ENCODE results near the gene GOLGA8N.
A peak's percentile ranks its signal among the peaks of the same experiment; 100 is the strongest.
"Not testable (repeated sequence)": the region's sequence is repeated elsewhere in the genome, so short reads cannot be mapped to it uniquely, and the experiment has no call there.

GOLGA8N gene

DNA sequence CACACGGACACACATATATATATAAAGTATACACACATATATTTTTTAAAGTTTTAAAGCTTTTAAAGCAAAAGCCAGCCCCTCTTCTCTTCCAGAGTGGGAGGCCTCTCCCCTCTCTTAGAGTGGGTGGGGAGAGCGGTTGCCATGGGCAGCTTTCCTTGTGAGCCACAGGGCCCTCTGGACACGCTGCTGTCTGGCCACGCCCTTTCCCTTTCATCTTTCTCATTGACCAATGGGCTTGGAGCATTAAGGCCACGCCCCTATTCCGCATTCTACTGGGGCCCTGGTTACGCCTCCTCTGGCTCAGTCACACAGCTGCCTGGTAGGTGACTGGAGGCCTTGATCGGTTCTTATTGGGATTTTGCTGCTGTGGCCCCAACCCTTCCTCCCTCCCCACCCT is at the start of gene GOLGA8N:
Gene GOLGA8N (plus strand): TSS at position 306 of the 400 bp plus-strand sequence.
- H3K36me3 Mint-ChIP-seq, H3K27ac Mint-ChIP-seq, H3K9me3 Mint-ChIP-seq, H3K4me3 Mint-ChIP-seq, H3K4me1 Mint-ChIP-seq, DNase-seq, CTCF ChIA-PET, H3K27me3 Mint-ChIP-seq: not testable (repeated sequence)

DNA sequence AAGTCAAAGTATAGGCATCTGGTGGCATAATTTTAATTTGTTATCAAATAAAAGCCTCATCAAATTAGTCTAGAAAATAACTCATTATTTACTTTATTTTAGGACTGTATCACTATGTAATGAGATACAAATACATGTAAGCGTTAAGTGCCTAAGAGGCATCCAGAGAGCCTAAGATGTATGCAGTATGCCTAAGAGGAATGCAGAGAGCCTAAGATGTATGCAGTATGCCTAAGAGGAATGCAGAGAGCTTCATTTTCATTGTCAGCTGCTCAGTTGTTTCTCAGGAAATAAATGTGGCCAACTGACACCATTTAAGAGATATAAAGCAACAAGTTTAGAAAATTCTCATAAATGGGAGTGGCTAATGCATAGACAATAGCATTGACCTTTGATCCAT is 49.8 kb upstream of the GOLGA8N start:
- H3K9me3 Mint-ChIP-seq, H3K4me1 Mint-ChIP-seq, H3K27ac Mint-ChIP-seq, CTCF ChIA-PET, H3K4me3 Mint-ChIP-seq, H3K27me3 Mint-ChIP-seq, DNase-seq, H3K36me3 Mint-ChIP-seq: not testable (repeated sequence)

DNA sequence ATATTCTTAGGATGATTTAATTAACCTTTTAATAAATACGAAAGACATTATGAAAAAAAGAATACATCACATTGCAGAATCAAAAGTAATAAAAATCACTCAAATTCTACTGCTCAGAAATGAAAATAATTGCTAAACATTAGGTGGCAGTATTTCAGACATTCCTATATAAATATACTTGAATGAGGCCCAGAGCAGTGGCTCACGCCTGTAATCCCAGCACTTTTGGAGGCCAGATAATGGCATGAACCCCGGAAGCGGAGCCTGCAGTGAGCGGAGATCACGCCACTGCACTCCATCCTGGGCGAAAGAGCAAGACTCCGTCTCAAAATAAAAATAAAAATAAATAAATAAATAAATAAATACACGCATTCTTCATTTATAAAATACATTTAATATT is 48.1 kb upstream of the GOLGA8N start:
- H3K9me3 Mint-ChIP-seq, H3K4me1 Mint-ChIP-seq, H3K4me3 Mint-ChIP-seq, H3K27me3 Mint-ChIP-seq, CTCF ChIA-PET, DNase-seq, H3K27ac Mint-ChIP-seq, H3K36me3 Mint-ChIP-seq: not testable (repeated sequence)

DNA sequence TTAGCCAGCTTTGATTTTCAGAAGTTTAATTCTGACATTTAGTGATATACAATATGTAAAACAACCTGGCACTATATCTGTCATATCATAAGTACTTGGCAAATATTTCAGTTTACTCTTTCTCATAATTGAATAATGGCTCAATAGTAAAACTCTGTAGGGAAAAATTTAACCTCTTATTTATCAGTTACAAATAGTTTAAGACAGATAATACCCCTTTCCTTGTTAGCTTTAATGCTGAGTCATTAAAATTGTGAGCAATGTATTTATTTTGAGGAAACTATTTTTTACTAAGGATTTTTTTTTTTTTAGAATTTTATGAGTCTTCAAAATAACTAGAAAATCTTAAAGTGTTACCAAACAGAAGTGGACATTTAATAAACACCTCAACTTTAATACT is 38.7 kb upstream of the GOLGA8N start:
- H3K36me3 Mint-ChIP-seq, H3K27me3 Mint-ChIP-seq, H3K4me1 Mint-ChIP-seq, H3K4me3 Mint-ChIP-seq, DNase-seq, CTCF ChIA-PET, H3K27ac Mint-ChIP-seq, H3K9me3 Mint-ChIP-seq: not testable (repeated sequence)

DNA sequence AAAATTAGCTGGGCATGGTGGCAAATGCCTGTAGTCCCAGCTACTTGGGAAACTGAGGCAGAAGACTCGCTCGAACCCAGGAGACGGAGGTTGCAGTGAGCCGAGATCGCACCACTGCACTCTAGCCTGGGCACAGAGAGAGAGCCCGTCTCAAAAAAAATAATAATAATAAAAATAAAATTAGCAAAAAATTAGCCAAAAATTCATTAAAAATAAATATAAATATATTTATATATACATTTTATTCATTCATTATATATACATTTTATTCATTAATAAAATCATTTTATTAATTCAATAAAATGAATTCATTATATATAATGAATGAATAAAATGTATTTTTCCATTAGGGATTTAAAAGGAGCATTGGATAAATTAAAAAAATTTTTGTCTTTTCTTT is 31.1 kb upstream of the GOLGA8N start:
- H3K4me3 Mint-ChIP-seq, H3K27me3 Mint-ChIP-seq, H3K9me3 Mint-ChIP-seq, H3K27ac Mint-ChIP-seq, DNase-seq, CTCF ChIA-PET, H3K36me3 Mint-ChIP-seq, H3K4me1 Mint-ChIP-seq: not testable (repeated sequence)

DNA sequence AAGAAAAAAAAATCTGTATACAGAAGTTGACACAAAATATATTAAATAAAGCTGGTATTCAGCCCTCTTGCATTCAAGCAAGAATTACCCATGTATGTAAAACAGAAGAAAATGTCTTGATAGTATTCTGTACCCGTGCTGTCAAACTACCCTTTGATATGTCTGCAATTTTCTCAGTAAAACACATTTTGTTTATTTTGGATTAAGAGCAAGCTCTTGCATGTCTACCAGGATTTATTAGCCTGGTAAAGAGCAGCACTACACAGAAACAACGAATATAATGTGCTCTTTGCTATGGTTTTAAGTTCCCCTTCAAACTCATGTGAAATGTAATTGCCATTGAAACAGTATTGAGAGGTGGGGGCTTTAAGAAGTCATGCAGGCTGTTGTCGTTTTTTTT is 24.3 kb upstream of the GOLGA8N start:
- H3K4me3 Mint-ChIP-seq, H3K27ac Mint-ChIP-seq, H3K27me3 Mint-ChIP-seq, CTCF ChIA-PET, H3K4me1 Mint-ChIP-seq, DNase-seq, H3K9me3 Mint-ChIP-seq, H3K36me3 Mint-ChIP-seq: not testable (repeated sequence)

DNA sequence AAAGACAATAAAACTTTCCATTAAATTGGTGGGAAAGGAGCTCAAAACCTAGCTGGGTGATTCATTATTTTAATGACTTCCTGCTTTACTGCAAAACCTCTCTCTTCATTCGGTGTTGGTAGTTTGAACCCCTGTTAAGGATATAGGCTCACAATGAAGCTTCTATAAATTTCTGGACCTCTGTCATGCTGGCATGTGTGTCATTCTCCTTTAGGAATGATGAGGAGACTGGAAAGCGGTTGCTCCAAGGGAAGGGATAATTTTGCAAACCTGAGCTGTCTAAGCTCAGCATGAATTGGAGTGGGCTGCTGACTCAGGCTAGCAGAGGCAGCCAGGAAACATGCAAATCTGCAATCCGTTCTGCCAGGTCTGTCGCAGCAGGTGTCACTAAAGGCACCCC is 14.8 kb upstream of the GOLGA8N start:
- H3K27me3 Mint-ChIP-seq, CTCF ChIA-PET, H3K36me3 Mint-ChIP-seq, H3K9me3 Mint-ChIP-seq, H3K4me1 Mint-ChIP-seq: not testable (repeated sequence)
- DNase-seq = peak; percentile 19
- H3K27ac Mint-ChIP-seq = peak overlapping the region; percentile 56
- peak overlapping the region; percentile 50 for H3K4me3 Mint-ChIP-seq

DNA sequence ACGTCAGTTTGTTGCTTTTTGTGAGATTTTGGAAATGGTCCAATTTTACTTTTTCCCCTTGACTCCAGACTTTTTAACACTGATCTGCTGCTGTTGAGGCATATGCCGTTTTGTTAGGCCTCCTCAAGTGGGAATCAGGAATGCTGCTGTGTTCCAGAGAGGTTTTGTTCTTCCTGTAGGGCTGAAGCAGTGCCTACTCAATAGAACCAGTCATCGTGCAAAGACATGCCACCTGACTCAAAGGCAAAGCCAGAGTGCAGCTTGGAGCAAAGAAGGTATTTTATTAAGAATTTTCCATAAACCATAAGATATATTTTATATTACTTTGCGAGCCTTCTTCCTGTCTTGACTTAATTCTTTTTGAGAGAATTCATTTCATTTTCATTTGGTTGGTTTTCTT is 7.4 kb upstream of the GOLGA8N start:
- H3K27ac Mint-ChIP-seq, H3K9me3 Mint-ChIP-seq, DNase-seq, H3K27me3 Mint-ChIP-seq, H3K36me3 Mint-ChIP-seq, CTCF ChIA-PET, H3K4me1 Mint-ChIP-seq, H3K4me3 Mint-ChIP-seq: not testable (repeated sequence)

DNA sequence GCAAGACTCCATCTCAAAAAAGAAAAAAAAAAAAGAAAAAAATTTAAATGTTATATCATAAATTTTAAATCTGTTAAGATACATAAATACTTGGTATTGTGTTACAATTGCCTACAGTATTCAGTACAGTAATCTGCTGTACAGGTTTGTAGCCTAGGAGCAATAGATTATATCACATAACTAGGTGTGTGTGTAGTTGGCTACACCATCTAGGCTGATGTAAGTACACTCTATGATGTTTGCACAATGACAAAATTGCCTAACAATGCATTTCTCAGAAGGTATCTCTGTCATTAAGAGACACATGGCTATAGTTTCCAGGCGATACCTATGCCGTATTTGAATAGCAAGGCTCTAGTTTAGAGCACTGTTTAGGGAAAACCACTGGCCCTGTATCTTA is 16.3 kb downstream of the GOLGA8N start:
- H3K27ac Mint-ChIP-seq, H3K9me3 Mint-ChIP-seq, DNase-seq, H3K36me3 Mint-ChIP-seq, H3K4me3 Mint-ChIP-seq, CTCF ChIA-PET, H3K27me3 Mint-ChIP-seq: not testable (repeated sequence)
- peaks cover 10% of the 10 kb centered on the region for H3K4me1 Mint-ChIP-seq

DNA sequence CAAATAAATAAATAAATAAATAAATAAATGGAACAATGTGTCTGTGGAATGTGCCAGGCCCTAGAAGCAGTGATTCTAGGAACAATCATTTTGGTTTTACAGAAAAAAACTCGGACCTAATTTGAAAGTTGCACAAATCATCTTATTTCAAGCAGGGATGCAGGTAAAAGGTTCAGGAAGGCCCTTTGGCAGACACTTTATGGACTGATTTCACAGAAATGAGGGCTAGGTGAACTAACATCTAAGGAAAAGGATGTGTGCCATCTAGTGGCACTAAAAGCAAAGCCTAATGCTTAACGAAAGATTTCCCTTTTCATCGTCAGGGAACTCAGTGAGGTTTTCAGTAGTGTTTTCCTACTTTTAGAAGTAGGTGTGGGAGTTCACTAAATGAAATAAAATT is 17.5 kb downstream of the GOLGA8N start:
- H3K36me3 Mint-ChIP-seq, H3K27me3 Mint-ChIP-seq, H3K9me3 Mint-ChIP-seq, H3K4me3 Mint-ChIP-seq, DNase-seq, CTCF ChIA-PET, H3K27ac Mint-ChIP-seq: not testable (repeated sequence)
- H3K4me1 Mint-ChIP-seq = peaks cover 10% of the 10 kb centered on the region

DNA sequence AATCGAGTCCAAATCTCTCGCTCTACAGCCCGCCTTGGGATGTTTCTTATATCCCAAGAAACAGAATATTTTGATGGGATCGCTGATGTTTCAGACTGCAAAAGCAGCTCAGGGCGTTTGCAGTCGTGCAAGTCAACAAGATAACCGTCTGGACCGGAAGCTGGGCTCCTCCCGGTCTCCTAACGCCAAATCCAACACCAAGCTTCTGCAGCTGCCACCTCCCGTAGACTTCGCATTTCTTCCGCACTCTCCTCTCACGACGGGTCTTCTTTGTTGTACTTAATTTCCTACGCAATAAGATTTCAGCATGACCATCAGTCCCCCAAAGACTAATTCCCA is 21.4 kb downstream of the GOLGA8N start:
- peaks cover 22% of the 10 kb centered on the region for H3K36me3 Mint-ChIP-seq
- peak overlapping the region; percentile 99 for H3K4me3 Mint-ChIP-seq
- peaks cover 31% of the 10 kb centered on the region for H3K4me1 Mint-ChIP-seq
- CTCF ChIA-PET, H3K9me3 Mint-ChIP-seq, H3K27me3 Mint-ChIP-seq: not testable (repeated sequence)
- peak overlapping the region; percentile 99 for H3K27ac Mint-ChIP-seq
- peak; percentile 59 for DNase-seq

DNA sequence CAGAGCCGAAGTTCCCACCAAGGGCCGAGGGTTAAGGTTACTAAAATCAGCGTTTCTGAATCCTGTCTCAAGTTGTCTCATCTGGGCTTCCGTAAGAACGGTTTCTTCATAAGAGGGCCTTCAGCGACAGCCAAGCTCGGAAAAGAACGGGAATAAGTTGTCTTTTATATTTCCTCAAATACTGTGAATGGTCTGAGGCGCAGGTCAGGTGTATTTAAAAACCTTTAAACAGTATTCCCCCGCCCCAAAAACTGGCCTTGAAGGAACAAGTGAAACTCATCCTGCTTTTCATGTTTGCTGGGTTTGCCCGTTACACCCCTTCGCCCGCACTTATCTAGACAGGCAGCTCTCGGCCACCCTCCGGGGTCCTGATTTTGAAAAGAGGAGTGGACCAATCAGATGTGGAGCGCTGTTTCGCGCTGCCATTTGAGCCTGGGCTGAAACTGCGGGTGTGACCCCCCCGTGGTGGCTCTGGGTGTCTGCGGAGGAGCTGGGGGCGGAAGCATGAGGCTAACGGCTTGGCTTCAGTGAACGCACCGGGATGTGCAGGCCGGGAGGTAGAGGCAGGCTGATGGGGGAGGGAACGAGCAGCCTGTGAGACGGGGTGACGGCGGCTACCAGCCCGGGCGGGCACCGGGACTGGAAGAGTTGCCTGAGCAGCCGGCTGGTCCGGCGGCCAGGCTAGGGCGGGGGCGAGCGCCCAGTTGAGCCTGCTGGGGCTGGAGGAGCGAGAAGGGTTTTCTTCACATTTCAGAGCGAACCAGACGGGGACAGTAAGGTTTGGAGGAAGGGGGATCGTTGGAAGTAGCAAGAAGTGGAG is 22.0 kb downstream of the GOLGA8N start, which contains the start of gene ARHGAP11A:
Gene ARHGAP11A (plus strand): TSS at position 454 of the 820 bp plus-strand sequence. CDS start 708 bp downstream, outside the sequence.
- peak within 1 kb of the TSS; percentile 99 for H3K27ac Mint-ChIP-seq
- CTCF ChIA-PET, H3K9me3 Mint-ChIP-seq, H3K27me3 Mint-ChIP-seq: not testable (repeated sequence)
- DNase-seq = peak; percentile 92
- peak within 1 kb of the TSS; percentile 99 for H3K4me3 Mint-ChIP-seq
- H3K36me3 Mint-ChIP-seq = peaks cover 24% of the 10 kb centered on the region
- peaks cover 28% of the 10 kb centered on the region for H3K4me1 Mint-ChIP-seq

DNA sequence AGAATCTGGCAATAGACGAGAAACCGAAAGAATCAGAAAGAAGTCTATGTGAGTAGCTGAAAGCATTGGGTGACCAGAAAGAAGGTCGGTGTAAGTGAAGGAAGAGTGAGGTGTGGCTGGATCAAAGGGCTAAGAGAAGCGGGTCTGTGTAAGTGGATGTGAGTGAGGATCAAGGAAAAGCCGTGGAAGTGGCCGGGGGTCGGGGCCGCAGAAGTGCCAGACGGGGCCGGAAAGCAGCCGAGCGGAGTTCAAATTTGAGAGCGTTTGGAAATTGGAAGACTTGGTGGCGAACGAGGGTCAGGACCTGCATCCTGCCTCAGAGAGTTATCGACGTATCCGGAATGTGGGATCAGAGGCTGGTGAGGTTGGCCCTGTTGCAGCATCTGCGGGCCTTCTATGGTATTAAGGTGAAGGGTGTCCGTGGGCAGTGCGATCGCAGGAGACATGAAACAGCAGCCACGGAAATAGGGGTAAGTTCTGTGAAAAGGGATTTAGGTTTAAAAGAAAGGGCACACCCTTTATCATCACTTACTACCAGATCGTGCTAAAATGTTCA is 22.7 kb downstream of the GOLGA8N start:
- Mint-ChIP-seq H3K36me3 (peaks cover 24% of the 10 kb centered on the region), H3K4me3 (peak overlapping the region; percentile 99), H3K4me1 (peaks cover 26% of the 10 kb centered on the region), H3K27ac (peak overlapping the region; percentile 99)
- H3K27me3 Mint-ChIP-seq, CTCF ChIA-PET, H3K9me3 Mint-ChIP-seq: not testable (repeated sequence)
- DNase-seq = peak; percentile 32

DNA sequence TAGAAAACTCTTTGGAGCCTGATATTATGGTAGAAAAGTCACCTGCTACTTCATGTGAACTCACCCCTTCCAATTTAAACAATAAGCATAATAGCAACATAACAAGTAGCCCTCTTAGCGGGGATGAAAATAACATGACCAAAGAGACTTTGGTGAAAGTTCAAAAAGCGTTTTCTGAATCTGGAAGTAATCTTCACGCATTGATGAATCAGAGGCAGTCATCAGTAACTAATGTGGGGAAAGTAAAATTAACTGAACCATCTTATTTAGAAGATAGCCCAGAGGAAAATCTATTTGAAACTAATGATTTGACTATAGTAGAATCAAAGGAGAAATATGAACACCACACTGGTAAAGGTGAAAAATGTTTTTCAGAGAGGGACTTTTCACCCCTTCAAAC is 43.2 kb downstream of the GOLGA8N start:
- H3K4me3 Mint-ChIP-seq = no peak overlapping the region
- no peaks in the 10 kb centered on the region for H3K4me1 Mint-ChIP-seq
- H3K36me3 Mint-ChIP-seq = peaks cover 53% of the 10 kb centered on the region
- H3K9me3 Mint-ChIP-seq = no peaks in the 10 kb centered on the region
- H3K27me3 Mint-ChIP-seq = no peaks in the 10 kb centered on the region
- DNase-seq = no peak
- H3K27ac Mint-ChIP-seq = no peak overlapping the region
- CTCF ChIA-PET = interaction anchor here (0.6 to 1.2 kb wide), 2 partner anchors 15 to 71 kb away, joined by 3 to 6 read pairs; no protein-coding TSS in a partner anchor

DNA sequence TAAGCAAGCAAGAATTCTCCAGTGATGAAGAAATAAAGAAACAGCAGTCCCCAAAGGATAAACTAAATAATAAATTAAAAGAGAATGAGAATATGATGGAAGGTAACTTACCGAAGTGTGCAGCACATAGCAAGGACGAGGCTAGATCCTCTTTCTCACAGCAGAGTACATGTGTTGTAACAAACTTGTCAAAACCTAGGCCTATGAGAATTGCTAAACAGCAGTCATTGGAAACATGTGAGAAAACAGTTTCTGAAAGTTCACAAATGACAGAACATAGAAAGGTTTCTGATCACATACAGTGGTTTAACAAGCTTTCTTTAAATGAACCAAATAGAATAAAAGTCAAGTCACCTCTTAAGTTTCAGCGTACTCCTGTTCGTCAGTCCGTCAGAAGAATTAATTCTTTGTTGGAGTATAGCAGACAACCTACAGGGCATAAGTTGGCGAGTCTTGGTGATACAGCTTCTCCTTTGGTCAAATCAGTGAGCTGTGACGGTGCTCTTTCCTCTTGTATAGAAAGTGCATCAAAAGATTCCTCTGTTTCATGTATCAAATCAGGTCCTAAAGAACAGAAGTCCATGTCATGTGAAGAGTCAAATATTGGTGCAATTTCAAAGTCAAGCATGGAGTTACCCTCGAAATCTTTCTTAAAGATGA is 43.8 kb downstream of the GOLGA8N start:
- no peak overlapping the region for H3K4me3 Mint-ChIP-seq
- CTCF ChIA-PET = interaction anchor here (1.2 kb wide), 1 partner anchor 14 kb away, joined by 3 read pairs; no protein-coding TSS in a partner anchor
- H3K27me3 Mint-ChIP-seq = no peaks in the 10 kb centered on the region
- no peak overlapping the region for H3K27ac Mint-ChIP-seq
- no peaks in the 10 kb centered on the region for H3K9me3 Mint-ChIP-seq
- DNase-seq = no peak
- peaks cover 53% of the 10 kb centered on the region for H3K36me3 Mint-ChIP-seq
- H3K4me1 Mint-ChIP-seq = no peaks in the 10 kb centered on the region
